ENCODE results near the gene TM4SF18.
A peak's percentile ranks its signal among the peaks of the same experiment; 100 is the strongest.

DNA sequence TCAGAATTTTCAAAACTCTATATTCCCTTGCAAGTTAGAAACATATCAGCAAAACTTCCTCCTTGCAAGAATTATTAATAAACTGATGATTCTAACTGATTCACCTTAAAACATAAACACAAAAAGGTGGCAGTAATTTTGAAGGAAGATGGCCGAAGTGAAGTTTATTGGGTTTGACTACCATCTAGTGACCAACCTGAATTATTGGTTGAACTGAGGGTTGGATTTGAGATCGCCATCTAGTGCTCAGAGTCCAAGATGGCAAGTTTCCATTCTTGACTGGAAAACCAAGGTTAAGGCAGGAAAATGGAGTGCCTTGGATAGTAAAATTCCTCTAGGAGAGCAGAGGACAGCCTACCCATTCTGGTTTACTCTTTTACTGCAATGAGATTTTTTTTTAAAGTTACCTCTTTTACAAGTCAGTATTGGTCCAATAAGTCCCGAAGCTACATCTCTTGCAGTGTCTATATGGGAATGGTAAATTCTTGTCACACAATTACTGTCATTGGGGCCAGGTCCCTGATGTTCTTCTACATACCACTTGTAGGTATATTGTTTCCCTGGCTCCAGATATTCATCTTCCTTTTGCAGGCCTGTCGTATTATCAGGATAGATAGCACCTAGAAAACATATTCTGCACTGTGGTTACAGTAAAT, 60.2 kb downstream of the TM4SF18 start:
- TF ChIP-seq CTCF (IDR thresholded peaks at IDR 0.05) (peak; percentile 77 to 91), EP300 (IDR thresholded peaks at IDR 0.05) (no peak), POLR2A (IDR thresholded peaks at IDR 0.05) (no peak), POLR2AphosphoS5 (IDR thresholded peaks at IDR 0.05) (no peak)
